Ishikawa (cell line): ENCODE data around the gene CDR2L.

Experiments
- CEBPB ChIP-seq: IDR thresholded peaks from 2 replicates; pipeline ENCODE4 v1.6.1; 2012
- CREB1 ChIP-seq: IDR thresholded peaks from 2 replicates; pipeline ENCODE4 v1.6.1; 2012; ENCODE audit warnings: low read depth
- EP300 ChIP-seq: IDR thresholded peaks from 2 replicates; pipeline ENCODE4 v1.6.1; 2012; ENCODE audit warnings: borderline replicate concordance
- NFIC ChIP-seq: IDR thresholded peaks from 2 replicates; pipeline ENCODE4 v1.6.1; 2012
- RAD21 ChIP-seq: IDR thresholded peaks from 2 replicates; pipeline ENCODE4 v1.6.1; 2012; ENCODE audit warnings: low read depth
- TAF1 ChIP-seq: IDR thresholded peaks from 2 replicates; pipeline ENCODE4 v1.6.1; 2012; ENCODE audit warnings: low read depth, mild to moderate bottlenecking
- TCF12 ChIP-seq: IDR thresholded peaks from 2 replicates; pipeline ENCODE4 v1.6.1; 2012; ENCODE audit warnings: low read depth
- TEAD4 ChIP-seq: IDR thresholded peaks from 2 replicates; pipeline ENCODE4 v1.6.1; 2012
- YY1 ChIP-seq: IDR thresholded peaks from 2 replicates; pipeline ENCODE4 v1.6.1; 2012; ENCODE audit warnings: low read depth
- TF ChIP-seq, protein P1 (sequence below): IDR thresholded peaks from 2 replicates; pipeline ENCODE4 v1.6.1; 2012
- TF ChIP-seq, protein P2 (sequence below): IDR thresholded peaks from 2 replicates; pipeline ENCODE4 v1.6.1; 2012; ENCODE audit warnings: low read depth, mild to moderate bottlenecking

DNA sequence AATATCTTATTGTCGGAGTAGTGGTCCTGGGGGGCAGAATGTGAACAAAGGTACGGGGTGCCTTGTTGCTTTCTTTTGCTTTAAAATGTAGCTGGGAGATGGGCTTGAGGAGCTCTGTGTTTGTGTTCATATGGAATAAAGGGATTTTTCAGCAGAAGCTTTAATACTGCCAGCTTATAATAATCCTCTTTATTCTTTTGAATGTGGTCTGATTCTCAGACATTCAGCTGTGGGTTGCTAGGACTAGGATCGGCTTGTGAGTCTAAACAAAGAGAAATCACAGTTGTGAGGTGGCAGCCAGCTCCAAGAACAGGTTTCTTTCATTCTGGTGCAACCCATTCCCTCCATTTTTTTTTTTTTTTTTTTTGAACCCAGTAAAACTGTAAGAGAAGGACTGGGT, 32.3 kb downstream of the CDR2L start:
- TF ChIP-seq EP300 (no peak), RAD21 (no peak), CEBPB (no peak), NFIC (no peak), CREB1 (no peak), TAF1 (no peak), TEAD4 (no peak), TCF12 (no peak), YY1 (no peak)
- TF ChIP-seq, protein P1, sequence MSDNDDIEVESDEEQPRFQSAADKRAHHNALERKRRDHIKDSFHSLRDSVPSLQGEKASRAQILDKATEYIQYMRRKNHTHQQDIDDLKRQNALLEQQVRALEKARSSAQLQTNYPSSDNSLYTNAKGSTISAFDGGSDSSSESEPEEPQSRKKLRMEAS: no peak
- TF ChIP-seq, protein P2, sequence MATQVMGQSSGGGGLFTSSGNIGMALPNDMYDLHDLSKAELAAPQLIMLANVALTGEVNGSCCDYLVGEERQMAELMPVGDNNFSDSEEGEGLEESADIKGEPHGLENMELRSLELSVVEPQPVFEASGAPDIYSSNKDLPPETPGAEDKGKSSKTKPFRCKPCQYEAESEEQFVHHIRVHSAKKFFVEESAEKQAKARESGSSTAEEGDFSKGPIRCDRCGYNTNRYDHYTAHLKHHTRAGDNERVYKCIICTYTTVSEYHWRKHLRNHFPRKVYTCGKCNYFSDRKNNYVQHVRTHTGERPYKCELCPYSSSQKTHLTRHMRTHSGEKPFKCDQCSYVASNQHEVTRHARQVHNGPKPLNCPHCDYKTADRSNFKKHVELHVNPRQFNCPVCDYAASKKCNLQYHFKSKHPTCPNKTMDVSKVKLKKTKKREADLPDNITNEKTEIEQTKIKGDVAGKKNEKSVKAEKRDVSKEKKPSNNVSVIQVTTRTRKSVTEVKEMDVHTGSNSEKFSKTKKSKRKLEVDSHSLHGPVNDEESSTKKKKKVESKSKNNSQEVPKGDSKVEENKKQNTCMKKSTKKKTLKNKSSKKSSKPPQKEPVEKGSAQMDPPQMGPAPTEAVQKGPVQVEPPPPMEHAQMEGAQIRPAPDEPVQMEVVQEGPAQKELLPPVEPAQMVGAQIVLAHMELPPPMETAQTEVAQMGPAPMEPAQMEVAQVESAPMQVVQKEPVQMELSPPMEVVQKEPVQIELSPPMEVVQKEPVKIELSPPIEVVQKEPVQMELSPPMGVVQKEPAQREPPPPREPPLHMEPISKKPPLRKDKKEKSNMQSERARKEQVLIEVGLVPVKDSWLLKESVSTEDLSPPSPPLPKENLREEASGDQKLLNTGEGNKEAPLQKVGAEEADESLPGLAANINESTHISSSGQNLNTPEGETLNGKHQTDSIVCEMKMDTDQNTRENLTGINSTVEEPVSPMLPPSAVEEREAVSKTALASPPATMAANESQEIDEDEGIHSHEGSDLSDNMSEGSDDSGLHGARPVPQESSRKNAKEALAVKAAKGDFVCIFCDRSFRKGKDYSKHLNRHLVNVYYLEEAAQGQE: no peak
